Measurements from ENCODE around the gene KLF18. TPM values are rescaled to one million over a fixed set of nuclear protein-coding genes. Genes with fewer than 3 reads are reported as not detected.
A peak's percentile ranks its signal among the peaks of the same experiment; 100 is the strongest.

The KLF18 gene
- total RNA-seq, 1 experiment from 2014 or later, result 0.07 TPM

GRCh38 chr1:44089371-44090048 lies 51.9 kb downstream of the KLF18 start:
- no peak overlapping the region for H3K4me3 ChIP-seq (replicated peaks in 1 of 2; ENCODE audit: low read depth in 1 of 2, low read length in 2 of 2)
- H3K79me2 ChIP-seq (ENCODE audit: insufficient read depth, low read length), result no peaks in the 10 kb centered on the region
- H2AFZ ChIP-seq (ENCODE audit: low read depth, low read length, poor library complexity, severe bottlenecking), result no peak overlapping the region
- H3K9me2 ChIP-seq (ENCODE audit: insufficient read depth), result no peaks in the 10 kb centered on the region
- H3K9me3 ChIP-seq (ENCODE audit: control insufficient read depth in 1 of 2, insufficient read depth in 1 of 2, low read depth in 1 of 2, low read length in 2 of 2), result no peaks in the 10 kb centered on the region
- CTCF ChIA-PET, result interaction anchor here (1.4 kb wide), 1 partner anchor 128 kb away, joined by 3 read pairs; no protein-coding TSS in a partner anchor
- H3K4me2 ChIP-seq (ENCODE audit: low read length), result no peak overlapping the region
- ATAC-seq (peak; percentile 70), DNase-seq (ENCODE audit: low read depth, low spot score) (no peak)
- H4K20me1 ChIP-seq (ENCODE audit: insufficient read depth), result no peaks in the 10 kb centered on the region
- no peaks in the 10 kb centered on the region for H3K36me3 ChIP-seq (ENCODE audit: control insufficient read depth in 1 of 2, insufficient read depth in 2 of 2, low read length in 2 of 2)
- H3K27me3 ChIP-seq (ENCODE audit: insufficient read depth, low read length), result no peaks in the 10 kb centered on the region
- intact Hi-C loops (cut with micrococcal nuclease), result loop anchor here (5.0 kb wide), 2 partner anchors 128 to 148 kb away; no protein-coding TSS in a partner anchor
- H3K27ac ChIP-seq (ENCODE audit: low read depth, low read length), result no peak overlapping the region
- H3K9ac ChIP-seq (ENCODE audit: low read length), result no peak overlapping the region
- RAD21 ChIA-PET (ENCODE audit: low non-redundant PET in 1 of 2, low total read pairs in 2 of 2, uncharacterized antibody in 2 of 2, unreplicated experiment in 2 of 2), result no interaction called here
- no peak for TF ChIP-seq CBX3 (IDR thresholded peaks at IDR 0.05; ENCODE audit: low read depth)
- TF ChIP-seq POLR2A (IDR thresholded peaks at IDR 0.05; ENCODE audit: borderline replicate concordance, extremely low read depth, insufficient read depth, insufficient read length), result no peak
- no peak for TF ChIP-seq ELF1 (IDR thresholded peaks at IDR 0.05; ENCODE audit: borderline replicate concordance, low read depth)
- no peak for TF ChIP-seq ZFX (IDR thresholded peaks at IDR 0.05)
- peak; percentile 22; the same call in 1 of the 2 replicates for TF ChIP-seq JUND (IDR thresholded peaks at IDR 0.05)
- TF ChIP-seq POLR2AphosphoS5 (IDR thresholded peaks at IDR 0.05; ENCODE audit: low read depth, low read length), result no peak
- no peak for TF ChIP-seq RAD21 (IDR thresholded peaks at IDR 0.05; ENCODE audit: low read depth)
- peak; percentile 34; the same call in 1 of the 2 replicates for TF ChIP-seq FOSL1 (IDR thresholded peaks at IDR 0.05; ENCODE audit: low read depth)
- TF ChIP-seq MAX (IDR thresholded peaks at IDR 0.05), result no peak
- H3K4me1 ChIP-seq (ENCODE audit: control insufficient read depth in 1 of 2, insufficient read depth in 2 of 2, low read length in 2 of 2), result peaks cover 14 to 18% of the 10 kb centered on the region in 2 experiments
- no TSS peak for BruUV-seq (replicated peaks)
- POLR2A ChIA-PET, result interaction anchor here (0.9 kb wide), 1 partner anchor 632 kb away, joined by 4 read pairs; no protein-coding TSS in a partner anchor

Other genes starting within 250 kb of the KLF18 start
- 36.4 TPM for gene ARTN, start 207.8 kb downstream of the KLF18 start, total RNA-seq (2021; ENCODE audit: unreplicated experiment)
- gene IPO13, start 194.7 kb downstream of the KLF18 start, total RNA-seq (2021; ENCODE audit: unreplicated experiment), result 18.7 TPM
- gene DPH2, start 171.6 kb downstream of the KLF18 start, total RNA-seq (2021; ENCODE audit: unreplicated experiment), result 53.2 TPM
- gene ATP6V0B, start 166.7 kb downstream of the KLF18 start, total RNA-seq (2021; ENCODE audit: unreplicated experiment), result 122 TPM
- gene B4GALT2, start 162.4 kb downstream of the KLF18 start, total RNA-seq (2021; ENCODE audit: unreplicated experiment), result 76.8 TPM
- gene CCDC24, start 150.0 kb downstream of the KLF18 start, total RNA-seq (2021; ENCODE audit: unreplicated experiment), result 23.3 TPM
- gene SLC6A9, start 110.2 kb downstream of the KLF18 start, total RNA-seq (2021; ENCODE audit: unreplicated experiment), result 12.8 TPM
- gene KLF17, start 22.8 kb downstream of the KLF18 start, total RNA-seq (2021; ENCODE audit: unreplicated experiment), result not detected
- gene DMAP1, start 71.8 kb upstream of the KLF18 start, total RNA-seq (2021; ENCODE audit: unreplicated experiment), result 27.8 TPM
- gene ERI3, start 213.6 kb upstream of the KLF18 start, total RNA-seq (2021; ENCODE audit: unreplicated experiment), result 74.2 TPM